HepG2 (cell line): Measurements from ENCODE around the gene RASSF4. TPM values are rescaled to one million over a fixed set of nuclear protein-coding genes. Genes with fewer than 3 reads are reported as not detected.

ENCODE experiments used
- DZIP1 ChIP-seq: sonication (generic); formaldehyde crosslinking; IDR thresholded peaks from 2 replicates; pipeline ENCODE4 v1.5.0; 2020; ENCODE audit warnings: mild to moderate bottlenecking, missing genetic modification reagents
- EED ChIP-seq: sonication (generic); formaldehyde crosslinking; IDR thresholded peaks from 2 replicates; pipeline ENCODE4 v1.5.0; 2020; ENCODE audit warnings: mild to moderate bottlenecking, missing genetic modification reagents
- HDAC6 ChIP-seq: fragments of 200-600 bp; sonication (generic); IDR thresholded peaks from 2 replicates; pipeline ENCODE4 v1.7.0; 2017; ENCODE audit warnings: mild to moderate bottlenecking, antibody characterized with exemption, low read length, low read depth
- LBX2 ChIP-seq: sonication (generic); formaldehyde crosslinking; IDR thresholded peaks from 2 replicates; pipeline ENCODE4 v1.5.0; 2020; ENCODE audit warnings: missing genetic modification reagents, mild to moderate bottlenecking, borderline replicate concordance
- SALL2 ChIP-seq: sonication (generic); formaldehyde crosslinking; IDR thresholded peaks from 2 replicates; pipeline ENCODE4 v1.8.1; 2023; ENCODE audit warnings: mild to moderate bottlenecking, missing genetic modification reagents, inconsistent platforms
- TEAD3 ChIP-seq: optimal IDR thresholded peaks from 2 replicates; pipeline ENCODE3; 2016; ENCODE audit warnings: borderline replicate concordance
- ZBED4 ChIP-seq: sonication (generic); formaldehyde crosslinking; IDR thresholded peaks from 2 replicates; pipeline ENCODE4 v1.4.0; 2020; ENCODE audit warnings: missing genetic modification reagents, borderline replicate concordance
- ZHX1 ChIP-seq: sonication (generic); formaldehyde crosslinking; IDR thresholded peaks from 2 replicates; pipeline ENCODE4 v1.8.1; 2022; ENCODE audit warnings: low read depth, mild to moderate bottlenecking, missing genetic modification reagents
- ZNF18 ChIP-seq: sonication (generic); formaldehyde crosslinking; IDR thresholded peaks from 2 replicates; pipeline ENCODE4 v1.8.0; 2022; ENCODE audit warnings: mild to moderate bottlenecking, missing genetic modification reagents; ENCODE audit not compliant: insufficient replicate concordance
- ZNF251 ChIP-seq: sonication (generic); formaldehyde crosslinking; IDR thresholded peaks from 2 replicates; pipeline ENCODE4 v1.9.0; 2021; ENCODE audit warnings: mild to moderate bottlenecking, missing genetic modification reagents
- ZNF691 ChIP-seq: sonication (generic); formaldehyde crosslinking; IDR thresholded peaks from 2 replicates; pipeline ENCODE4 v1.4.0; 2020; ENCODE audit warnings: missing genetic modification reagents, low read depth, mild to moderate bottlenecking, borderline replicate concordance
- ZNF720 ChIP-seq: sonication (generic); formaldehyde crosslinking; IDR thresholded peaks from 2 replicates; pipeline ENCODE4 v1.4.0; 2020; ENCODE audit warnings: missing genetic modification reagents
- ZNF761 ChIP-seq: sonication (generic); formaldehyde crosslinking; conservative IDR thresholded peaks from 2 replicates; pipeline ENCODE4 v1.4.0; 2020; ENCODE audit warnings: mild to moderate bottlenecking, missing genetic modification reagents
- ZNF850 ChIP-seq: sonication (generic); formaldehyde crosslinking; conservative IDR thresholded peaks from 2 replicates; pipeline ENCODE4 v1.9.0; 2021; ENCODE audit warnings: mild to moderate bottlenecking, missing genetic modification reagents
- polyA plus RNA-seq, 8 experiments: library from polyadenylated mRNA; depleted of rRNA in 3 of 8; stranded (reverse) in 7 of 8; unstranded in 1 of 8; fragments of >200 nt; fragmentation: Illumina TruSeq in 4 of 8; extraction: Trizol in 4 of 8; gene quantifications; 2 replicates each; pipeline versions ENCODE4 v1.2.1 to v1.2.3, GENCODE V29; 2011 to 2016; ENCODE audit warnings: low read depth in 4 of 8, missing spikeins in 1 of 8, mixed read lengths in 1 of 8; ENCODE audit not compliant: insufficient read depth in 1 of 8
- total RNA-seq, 5 experiments: library from RNA; depleted of rRNA; stranded (reverse); fragments of >200 nt; fragmentation: Illumina TruSeq; extraction: Trizol; gene quantifications; 2 replicates each; pipeline ENCODE4 v1.2.3, GENCODE V29; 2016; ENCODE audit warnings: low read depth in 1 of 5

RASSF4 gene
- total and polyA plus RNA-seq, 2 of the 13 experiments (the other 11 are each of a cell fraction or from before 2014, with no cell fraction given) = 34.0 to 51.7 TPM

- TF ChIP-seq ZNF761 (0 out of 2 replicates have a peak, but pooled peaks have one; percentile 12), ZNF850 (CRISPR knock-in tag) (no peak), EED (CRISPR knock-in tag) (no peak; the same call in 1 of the 2 replicates), DZIP1 (CRISPR knock-in tag) (no peak), TEAD3 (CRISPR knock-in tag) (peak; percentile 87), ZBED4 (CRISPR knock-in tag) (peak; percentile 73; the same call in 1 of the 2 replicates), ZNF691 (CRISPR knock-in tag) (no peak), LBX2 (CRISPR knock-in tag) (no peak), SALL2 (no peak; the same call in 1 of the 2 replicates), ZNF720 (CRISPR knock-in tag) (no peak), ZHX1 (CRISPR knock-in tag) (no peak), ZNF251 (CRISPR knock-in tag) (no peak), ZNF18 (CRISPR knock-in tag) (peak; percentile 51), HDAC6 (no peak)
Observed at GRCh38 chr10:44995914-44996669, 36.5 kb downstream of the RASSF4 start (continued).
